ENCODE measurements around the gene NOTO.

NOTO gene

GRCh38 chr2:73235315-73236028 is 33.1 kb downstream of the NOTO start:
- DNase-seq = no peak

- no peak for DNase-seq
Measured at GRCh38 chr2:73237168-73237567, 34.8 kb downstream of the NOTO start.

GRCh38 chr2:73238149-73238548 is 35.8 kb downstream of the NOTO start:
- DNase-seq = no peak

- DNase-seq = no peak
Measured at GRCh38 chr2:73238976-73239375, 36.6 kb downstream of the NOTO start.

- DNase-seq = no peak
Measured at GRCh38 chr2:73239776-73240175, 37.4 kb downstream of the NOTO start.

- DNase-seq = peak; percentile 49
Measured at GRCh38 chr2:73243884-73244570, 41.7 kb downstream of the NOTO start.

- DNase-seq = no peak
Measured at GRCh38 chr2:73244580-73244979, 42.2 kb downstream of the NOTO start.

- DNase-seq = no peak
Measured at GRCh38 chr2:73246850-73247249, 44.5 kb downstream of the NOTO start.

- DNase-seq = no peak
Measured at GRCh38 chr2:73249636-73250035, 47.3 kb downstream of the NOTO start.

- DNase-seq = no peak
Measured at GRCh38 chr2:73250872-73251846, 48.8 kb downstream of the NOTO start.

- DNase-seq = no peak
Measured at GRCh38 chr2:73252238-73253027, 50.1 kb downstream of the NOTO start.

- DNase-seq = no peak
Measured at GRCh38 chr2:73253400-73253799, 51.0 kb downstream of the NOTO start.

- no peak for DNase-seq
Measured at GRCh38 chr2:73253901-73254300, 51.5 kb downstream of the NOTO start.

GRCh38 chr2:73254343-73255006 is 52.1 kb downstream of the NOTO start:
- DNase-seq = no peak

GRCh38 chr2:73255007-73255644 is 52.8 kb downstream of the NOTO start:
- no peak for DNase-seq

- DNase-seq = no peak
Measured at GRCh38 chr2:73255907-73256617, 53.7 kb downstream of the NOTO start.

GRCh38 chr2:73256618-73256922 is 54.2 kb downstream of the NOTO start:
- DNase-seq = no peak

- no peak for DNase-seq
Measured at GRCh38 chr2:73257021-73257420, 54.6 kb downstream of the NOTO start.

- DNase-seq = no peak
Measured at GRCh38 chr2:73257425-73258125, 55.2 kb downstream of the NOTO start.

GRCh38 chr2:73258186-73258912 is 56.0 kb downstream of the NOTO start:
- DNase-seq = no peak
